Stimulated activated CD8-positive, alpha-beta memory T cell treated with anti-CD3 and anti-CD28 coated beads, Interleukin-12 subunit alpha, Interleukin-12 subunit beta, amount 100 ng/mL, for 24 hours (primary cell): ENCODE results near the gene PPP2CA.
"Not testable (repeated sequence)": the region's sequence is repeated elsewhere in the genome, so short reads cannot be mapped to it uniquely, and the experiment has no call there.

ENCODE experiments used
- DNase-seq: peaks from one replicate; pipeline ENCODE4 v3.0.0-alpha.2; 2020; ENCODE audit errors: extremely low read depth

The PPP2CA gene

DNA sequence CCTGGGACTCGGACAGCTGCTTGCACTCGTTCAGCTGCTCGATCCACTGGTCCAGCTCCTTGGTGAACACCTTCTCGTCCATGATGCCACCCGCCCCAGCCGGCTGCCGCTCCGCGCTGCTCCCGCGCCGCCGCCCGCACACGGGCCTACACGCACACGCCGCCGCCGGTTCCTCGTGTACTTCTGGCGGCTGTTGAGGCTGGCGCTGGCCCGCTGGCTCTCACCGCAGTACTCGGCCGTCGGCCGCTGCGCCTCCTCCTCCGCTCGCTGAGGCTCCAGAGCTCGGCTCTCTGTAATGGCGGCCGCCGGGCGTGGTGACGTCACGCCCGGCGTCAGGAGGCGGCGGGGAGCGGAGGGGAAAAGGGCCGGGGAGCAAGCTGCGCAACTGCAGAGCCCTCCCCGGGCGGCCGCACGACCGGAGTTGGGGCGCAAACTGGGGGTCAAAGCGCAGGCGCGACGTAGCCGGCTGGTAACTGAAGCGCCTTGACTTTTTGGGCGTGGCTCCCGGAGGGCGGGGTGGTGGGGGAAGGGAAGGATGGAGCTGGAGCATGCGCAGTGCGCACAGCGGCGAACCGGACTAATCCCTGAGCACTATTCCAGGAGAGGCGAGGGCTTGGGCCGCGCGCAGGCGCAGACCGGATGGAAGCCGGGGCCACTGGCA is at the start of gene PPP2CA:
PPP2CA (minus strand) TSS at position 294 of the 661 bp plus-strand sequence; CDS start at position 82, 212 bp downstream.
- DNase-seq, result peak; percentile 96

DNA sequence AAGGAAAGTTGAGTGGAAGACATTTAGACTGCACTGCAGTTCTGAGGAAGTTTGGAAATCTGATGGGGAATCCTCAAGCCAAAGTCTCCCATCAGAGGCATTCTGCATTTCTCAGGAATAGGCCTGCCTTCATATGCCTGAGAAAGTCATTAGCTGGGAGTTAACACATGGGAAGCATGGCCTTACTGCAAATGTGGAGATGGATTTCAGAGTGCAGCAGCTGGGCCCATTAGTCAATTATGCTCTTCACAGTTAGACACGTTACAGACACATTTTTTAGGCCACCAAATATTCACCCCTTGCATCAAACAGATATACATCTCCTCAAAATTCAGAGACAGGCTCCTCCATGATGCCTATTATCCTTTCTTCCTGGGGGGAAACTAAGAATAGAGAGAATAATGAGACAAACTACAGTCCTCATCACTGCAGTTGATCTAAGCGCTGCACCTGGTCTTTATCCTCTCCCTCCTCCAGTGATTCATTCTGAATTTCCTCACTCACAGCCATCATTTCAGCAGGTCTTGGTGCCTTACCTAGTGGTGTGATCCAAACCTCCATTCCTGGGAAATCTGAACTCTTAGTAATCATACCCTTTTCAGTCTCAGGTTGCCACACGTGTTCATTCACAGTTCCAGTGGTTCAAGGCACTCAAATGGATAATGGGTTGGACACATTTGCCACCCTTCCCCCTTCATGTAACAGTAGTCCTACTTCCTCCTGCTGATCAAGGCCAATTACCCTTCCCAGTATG is 47.9 kb upstream of the PPP2CA start:
- DNase-seq, result no peak

DNA sequence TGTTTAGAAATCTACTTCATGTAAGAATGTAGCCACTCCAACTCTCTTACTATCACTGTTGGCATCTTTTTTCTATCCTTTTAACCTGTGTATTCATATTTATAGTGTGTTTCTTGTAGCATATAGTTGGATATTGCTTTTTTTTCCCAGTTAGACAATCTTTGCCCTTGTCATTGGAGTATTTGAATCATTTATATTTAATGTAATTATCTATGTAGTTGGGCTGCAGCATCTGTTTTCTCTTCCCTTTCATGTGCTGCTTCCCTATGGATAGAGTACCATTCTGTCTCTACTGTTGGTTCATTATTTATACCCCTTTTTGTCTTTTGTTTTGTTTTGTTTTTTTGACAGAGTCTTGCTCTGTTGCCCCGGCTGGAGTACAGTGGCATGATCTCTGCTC is 45.2 kb upstream of the PPP2CA start:
- no peak for DNase-seq

DNA sequence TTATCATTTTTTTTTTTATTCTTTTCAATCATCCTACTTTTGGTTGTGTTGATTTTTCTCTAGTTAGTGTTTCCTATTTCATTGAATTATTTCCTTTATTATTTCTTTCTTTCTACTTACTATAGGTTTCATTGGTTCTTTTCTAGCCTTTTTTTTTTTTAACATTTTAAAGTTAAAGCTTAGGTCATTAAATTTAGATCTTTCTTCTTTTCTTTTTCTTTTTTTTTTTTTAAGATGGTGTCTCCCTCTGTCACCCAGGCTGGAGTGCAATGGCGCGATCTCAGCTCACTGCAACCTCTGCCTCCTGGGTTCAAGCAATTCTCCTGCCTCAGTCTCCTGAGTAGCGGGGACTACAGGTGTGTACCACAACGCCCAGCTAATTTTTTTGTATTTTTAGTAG is 43.0 kb upstream of the PPP2CA start:
- no peak for DNase-seq

DNA sequence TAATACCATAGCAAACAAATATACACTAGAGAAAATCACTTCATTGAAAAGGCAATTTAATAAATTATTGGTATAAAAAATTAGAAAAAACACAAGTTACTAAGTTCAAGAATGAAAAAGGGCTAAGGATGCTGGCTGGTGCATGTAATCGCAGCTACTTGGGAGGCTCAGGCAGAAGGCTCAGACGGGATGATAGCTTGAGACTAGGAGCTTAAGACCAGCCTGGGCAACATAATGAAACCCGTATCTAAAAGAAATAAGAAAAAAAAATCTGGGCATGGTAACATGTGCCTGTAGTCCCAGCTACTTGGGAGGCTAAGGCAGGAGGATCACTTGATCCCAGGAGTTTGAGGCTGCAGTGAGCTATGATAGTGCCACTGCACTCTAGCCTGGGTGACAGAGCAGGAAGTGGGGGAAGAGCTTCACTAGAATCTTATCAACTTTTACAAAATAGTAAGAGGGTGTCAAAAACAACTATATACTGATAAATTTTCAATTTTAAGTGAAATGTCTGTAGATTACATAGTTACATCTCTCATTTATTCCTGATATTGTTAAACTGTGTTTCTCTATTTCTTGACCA is 42.2 kb upstream of the PPP2CA start:
- no peak for DNase-seq

DNA sequence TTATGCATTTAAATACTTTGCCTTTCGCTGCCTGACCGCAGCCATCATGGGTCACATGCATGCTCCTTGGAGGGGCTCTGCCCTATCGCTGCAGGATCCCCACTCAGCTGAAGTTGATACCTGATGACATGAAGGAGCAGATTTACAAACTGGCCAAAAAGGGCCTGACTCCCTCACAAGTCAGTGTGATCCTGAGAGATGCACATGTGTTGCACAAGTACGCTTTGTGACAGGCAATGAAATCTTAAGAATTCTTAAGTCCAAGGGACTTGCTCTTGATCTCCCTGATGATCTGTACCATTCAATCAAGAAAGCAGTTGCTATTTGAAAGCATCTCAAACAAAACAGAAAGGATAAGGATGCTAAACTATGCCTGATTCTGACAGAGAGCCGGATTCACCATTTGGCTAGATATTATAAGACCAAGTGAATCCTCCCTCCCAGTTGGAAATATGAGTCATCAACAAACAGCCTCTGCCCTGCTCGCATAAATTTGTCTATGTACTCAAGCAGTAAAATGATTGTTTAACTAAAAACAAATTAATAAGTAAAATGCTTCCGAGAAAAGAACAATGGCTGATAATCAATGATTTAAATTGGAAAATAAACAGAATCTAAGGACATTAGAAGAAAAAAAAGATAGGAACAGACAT is 41.6 kb upstream of the PPP2CA start:
- no peak for DNase-seq

DNA sequence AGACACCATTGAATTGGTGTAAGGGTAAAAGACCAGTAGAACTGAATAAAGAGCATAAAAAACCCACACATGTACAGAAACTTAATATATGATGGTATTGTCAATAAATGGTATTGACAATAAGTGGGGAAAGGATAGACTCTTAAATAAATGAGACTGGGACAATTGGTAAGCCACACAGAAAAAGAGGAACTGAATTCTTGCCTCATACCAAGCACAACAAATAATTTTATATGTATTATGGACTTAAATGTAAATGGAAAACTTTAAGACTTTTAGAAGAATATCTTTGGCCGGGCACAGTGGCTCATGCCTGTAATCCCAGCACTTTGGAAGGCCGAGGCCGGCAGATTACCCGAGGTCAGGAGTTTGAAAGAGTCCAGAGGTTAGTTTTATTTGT is 37.9 kb upstream of the PPP2CA start:
- no peak for DNase-seq

DNA sequence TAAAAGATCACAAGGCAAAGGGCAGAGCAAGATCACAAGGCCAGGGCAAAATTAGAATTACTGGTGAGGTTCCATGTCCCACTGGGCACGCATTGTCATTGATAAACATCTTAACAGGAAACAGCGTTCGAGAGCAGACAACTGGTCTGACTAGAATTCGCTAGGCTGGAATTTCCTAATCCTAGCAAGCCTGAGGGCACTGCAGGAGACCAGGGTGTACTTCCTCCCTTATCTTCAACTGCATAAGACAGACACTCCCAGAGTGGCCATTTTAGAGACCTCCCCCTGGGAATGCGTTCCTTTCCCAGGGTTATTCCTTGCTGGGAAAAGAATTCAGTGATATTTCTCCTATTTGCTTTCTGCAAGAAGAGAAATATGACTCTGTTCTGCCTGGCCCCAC is 36.8 kb upstream of the PPP2CA start:
- not testable (repeated sequence) for DNase-seq

DNA sequence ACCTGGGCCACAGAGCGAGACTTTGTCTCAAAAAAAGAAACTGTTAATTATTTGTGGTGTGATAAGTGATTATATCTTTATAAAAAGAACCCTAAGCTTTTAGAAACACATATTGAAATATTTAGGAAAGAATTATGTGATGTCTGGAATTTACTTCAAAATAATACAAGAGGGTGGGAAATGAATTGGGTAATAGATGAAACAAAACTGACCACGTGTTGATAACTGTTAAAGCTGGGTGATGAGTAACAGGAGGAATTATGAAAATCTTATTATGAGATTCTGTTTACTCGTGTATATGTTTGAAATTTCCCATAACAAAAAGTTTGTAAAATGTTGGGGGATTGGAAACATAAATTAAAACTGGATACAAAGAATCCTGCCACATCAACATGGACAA is 33.0 kb upstream of the PPP2CA start:
- DNase-seq, result no peak

DNA sequence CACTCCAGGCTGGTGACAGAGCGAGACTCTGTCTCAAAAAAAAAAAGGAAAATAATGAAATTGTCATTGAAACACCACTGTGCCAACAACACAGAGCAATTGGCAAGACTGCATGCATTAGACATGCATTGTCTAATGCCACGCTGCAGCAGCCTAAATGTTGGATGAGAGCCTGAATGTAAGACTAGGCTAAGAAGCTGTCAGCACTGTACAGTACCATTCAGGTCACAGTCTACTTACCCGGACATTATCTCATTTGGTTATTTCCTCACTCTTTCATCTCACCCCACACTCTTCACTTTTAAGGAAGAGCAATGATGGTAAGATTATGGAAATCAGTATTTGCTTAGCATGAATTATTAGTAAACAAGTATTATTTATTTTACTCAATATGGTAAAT is 31.3 kb upstream of the PPP2CA start:
- DNase-seq, result no peak

DNA sequence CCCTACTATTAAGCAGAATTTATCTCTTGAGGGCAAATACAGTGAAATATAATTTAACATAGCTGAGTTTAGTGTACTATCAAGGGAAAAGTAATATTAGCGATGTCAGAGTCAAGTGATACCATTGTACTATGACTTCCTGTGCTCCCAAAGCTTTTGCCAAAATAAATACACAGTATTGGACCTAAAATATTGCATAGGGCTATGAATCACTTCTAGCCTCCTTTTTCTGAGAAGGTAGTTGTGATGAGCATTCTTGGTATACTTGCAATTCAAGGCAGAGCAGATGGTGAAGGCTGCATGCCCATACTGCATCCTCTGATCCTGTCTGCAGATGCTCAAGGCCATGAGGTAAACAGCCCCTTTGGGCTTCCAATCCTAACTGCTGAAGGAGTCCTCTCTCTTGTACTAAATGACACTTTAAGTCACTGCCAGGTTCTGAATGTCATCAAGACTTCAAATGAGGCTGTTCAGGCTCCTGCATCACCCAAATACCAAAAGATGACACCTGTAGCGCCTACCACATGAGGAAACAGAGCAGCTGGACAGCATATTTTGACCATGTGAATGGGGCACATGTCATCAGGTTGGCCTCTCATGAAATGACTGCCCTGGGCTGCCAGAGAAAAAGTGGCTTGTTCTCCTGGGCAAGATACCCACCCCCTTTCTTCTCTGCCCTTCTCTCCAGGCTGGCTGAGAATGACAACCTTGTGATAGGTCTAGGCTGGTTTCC is 29.7 kb upstream of the PPP2CA start:
- no peak for DNase-seq

DNA sequence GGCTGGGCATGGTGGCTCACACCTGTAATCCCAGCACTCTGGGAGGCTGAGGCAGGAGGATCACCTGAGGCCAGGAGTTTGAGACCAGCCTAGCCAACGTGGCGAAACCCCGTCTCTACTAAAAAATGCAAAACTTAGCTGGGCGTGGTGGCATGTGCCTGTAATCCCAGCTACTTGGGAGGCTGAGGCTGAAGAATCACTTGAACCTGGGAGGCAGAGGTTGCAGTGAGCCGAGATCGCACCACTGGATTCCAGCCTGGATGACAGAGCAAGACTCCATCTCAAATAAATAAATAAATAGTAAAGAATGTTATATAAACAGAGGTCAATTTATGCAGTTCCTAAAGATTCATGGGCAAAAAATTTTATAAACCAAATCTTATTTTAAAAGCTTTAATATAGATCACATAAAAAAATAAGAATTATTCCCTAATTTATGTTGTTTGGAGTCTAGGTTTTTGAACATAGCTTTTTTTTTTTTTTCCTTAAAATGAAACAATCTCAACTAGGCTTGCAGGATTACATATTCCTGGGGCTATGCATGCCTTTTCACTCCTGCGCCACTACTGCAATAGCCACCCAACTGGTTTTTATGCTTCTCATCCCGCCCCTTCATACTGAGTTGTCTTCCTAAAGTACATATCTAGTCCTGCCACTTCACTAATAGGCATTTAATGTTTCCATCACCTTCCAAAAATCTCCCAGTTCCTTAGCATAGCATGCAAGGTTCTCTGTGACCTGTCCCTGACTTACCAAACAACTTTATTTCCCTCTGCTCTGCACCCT is 27.7 kb upstream of the PPP2CA start:
- not testable (repeated sequence) for DNase-seq

DNA sequence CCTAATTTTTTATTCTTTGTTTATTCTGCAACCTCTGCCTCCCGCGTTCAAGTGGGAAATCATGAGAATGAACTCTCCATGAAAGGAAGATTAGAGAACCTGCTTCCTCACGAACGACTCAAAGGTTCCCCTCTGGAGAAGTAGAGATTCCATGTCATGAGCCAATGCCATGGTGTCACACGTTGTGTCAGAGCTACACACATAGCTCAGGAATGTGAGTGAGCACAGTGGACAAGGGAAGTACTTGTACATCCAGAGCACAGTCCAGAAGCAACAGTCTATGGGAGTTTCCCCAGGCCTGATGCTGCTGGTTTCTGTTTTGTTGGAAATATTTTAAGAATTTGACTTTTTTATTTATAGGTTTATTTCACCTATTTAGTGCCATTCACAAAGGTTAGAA is 26.8 kb upstream of the PPP2CA start:
- DNase-seq, result no peak

DNA sequence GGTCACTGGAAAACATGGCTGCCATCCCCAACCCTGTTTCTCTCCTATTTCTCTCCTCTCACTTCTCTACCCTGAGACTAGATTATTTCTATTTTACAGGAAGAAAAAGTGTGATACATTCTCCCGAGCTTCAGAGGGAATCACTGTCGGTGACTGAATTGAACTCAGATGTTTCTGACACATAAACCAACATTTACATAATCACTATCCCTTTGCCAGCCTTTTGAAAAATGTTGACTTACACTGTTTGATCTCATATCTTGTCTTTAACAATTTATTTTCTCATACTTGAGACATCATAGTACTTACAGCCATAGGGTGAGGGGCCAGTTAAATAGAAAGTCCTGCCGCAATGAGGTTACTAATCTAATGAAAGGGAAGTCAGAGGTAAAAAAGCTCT is 25.1 kb upstream of the PPP2CA start:
- no peak for DNase-seq

DNA sequence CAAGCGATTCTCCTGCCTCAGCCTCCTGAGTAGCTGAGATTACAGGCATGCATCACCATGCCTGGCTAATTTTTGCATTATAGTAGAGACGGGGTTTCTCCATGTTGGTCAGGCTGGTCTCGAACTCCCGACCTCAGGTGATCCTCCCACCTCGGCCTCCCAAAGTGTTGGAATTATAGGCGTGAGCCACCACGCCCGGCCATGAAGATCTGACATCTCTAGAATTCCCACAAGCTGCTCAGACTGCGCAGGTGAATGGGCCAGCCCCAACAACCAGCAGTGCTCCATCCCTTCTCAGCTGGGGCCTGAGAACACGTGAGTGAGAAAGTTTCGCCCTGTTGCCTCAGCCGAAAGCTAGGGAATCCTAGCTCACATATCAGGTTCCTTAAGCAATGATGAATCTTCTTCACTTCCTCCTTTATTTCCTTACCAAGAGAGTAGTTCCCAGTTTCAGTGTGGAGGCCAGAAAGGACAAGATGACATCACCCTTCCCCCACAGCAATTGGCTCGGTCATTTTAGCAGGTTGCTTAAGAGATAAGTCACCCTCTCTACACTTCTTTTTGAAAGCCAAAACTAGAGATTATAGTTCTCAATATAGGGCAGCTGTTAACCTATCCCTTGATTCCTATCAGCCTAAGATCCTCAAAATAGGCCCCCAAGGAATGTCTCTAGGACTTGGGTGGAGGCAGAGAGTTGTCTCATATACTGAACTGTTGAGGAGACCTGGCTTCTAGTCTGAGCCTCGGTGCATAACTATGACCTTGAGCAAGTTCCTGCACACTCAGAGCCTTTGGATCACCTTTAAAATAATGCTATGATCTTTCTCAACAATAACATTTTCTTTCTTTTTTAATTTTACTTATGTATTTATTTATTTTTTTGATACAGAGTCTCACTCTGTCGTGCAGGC is 23.9 kb upstream of the PPP2CA start:
- DNase-seq, result no peak

DNA sequence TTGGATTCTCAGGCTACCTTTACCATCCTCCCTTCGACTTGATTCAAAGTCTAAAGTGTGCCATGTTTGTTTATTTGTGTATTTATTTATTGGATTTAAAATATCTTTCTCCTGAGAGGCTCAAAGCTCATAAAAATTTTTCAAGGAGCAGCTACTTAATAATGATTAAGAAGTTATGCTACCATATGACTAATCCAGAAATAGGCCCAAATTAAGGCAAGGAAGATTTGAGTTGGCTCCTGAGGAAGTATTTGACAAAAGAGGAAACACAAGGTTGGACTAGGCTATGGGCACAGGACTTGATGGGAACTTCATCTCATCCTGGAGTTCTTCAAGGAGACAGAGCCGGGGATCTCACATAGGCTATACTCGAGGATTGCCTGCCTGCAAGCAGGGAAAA is 22.4 kb upstream of the PPP2CA start:
- DNase-seq, result no peak

DNA sequence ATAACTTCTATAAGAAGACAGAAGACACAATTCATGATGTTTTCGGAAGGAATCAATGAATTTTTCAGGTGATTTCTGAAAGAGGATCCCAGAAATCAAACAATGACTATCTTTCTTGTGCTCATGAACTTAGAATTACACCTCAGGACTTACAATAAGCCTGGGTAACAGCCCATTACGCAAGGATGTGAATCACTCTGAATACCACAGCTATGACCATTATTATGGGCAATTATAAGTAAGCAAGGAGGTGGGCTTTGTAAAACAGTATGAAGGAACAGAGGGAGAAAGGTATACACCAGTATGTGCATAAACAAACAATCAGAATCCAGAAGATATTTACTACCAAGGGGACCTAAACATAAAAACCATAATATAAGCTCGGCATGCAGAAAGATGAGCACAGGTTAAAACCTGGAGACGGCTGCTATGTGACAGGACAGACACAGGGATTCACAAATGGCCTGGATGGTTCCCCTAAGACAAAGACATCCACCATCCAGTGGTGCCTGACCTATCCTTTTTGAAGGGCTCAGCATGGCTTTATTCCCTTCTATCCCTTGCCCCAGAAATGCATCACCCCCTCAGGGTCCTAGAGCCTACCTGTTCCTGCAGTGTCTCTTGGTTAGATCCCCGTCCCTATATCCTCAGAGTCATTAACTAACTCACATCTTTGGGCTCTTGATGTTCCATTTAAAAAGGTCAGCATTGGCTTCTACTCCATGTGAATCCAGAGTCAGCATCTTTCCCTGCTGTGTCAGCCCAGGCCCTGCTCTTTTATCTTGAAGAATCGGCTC is 21.8 kb upstream of the PPP2CA start:
- no peak for DNase-seq

DNA sequence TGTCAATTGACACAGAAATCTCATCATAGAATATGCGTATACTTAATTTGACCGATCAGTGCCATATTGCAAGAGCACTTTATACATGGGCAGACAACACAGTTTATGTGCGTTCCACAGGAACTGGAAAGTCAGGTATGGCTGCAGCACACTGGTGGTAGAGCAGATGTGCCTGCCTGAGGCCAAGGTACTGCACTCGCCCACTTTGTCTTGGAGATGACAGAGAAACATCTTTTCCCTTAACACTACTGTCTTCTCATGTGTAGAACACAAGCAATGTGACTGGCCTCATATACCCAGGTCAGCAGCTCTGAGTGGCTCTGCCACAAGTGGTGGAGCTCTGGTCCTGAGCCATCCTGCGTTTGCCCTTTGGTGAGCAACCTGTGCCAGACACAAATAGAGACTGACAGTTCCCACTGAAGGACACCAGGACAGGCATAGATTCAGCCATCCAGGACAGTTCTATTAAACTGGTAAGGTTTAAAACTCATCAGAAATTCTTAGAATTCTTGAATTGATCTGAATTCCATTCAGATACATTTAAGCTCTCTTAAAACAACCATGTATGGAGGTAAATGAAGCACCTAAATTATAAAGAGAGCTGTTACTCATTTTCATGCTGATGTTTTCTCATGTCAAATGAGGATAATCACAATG is 21.0 kb upstream of the PPP2CA start:
- no peak for DNase-seq

DNA sequence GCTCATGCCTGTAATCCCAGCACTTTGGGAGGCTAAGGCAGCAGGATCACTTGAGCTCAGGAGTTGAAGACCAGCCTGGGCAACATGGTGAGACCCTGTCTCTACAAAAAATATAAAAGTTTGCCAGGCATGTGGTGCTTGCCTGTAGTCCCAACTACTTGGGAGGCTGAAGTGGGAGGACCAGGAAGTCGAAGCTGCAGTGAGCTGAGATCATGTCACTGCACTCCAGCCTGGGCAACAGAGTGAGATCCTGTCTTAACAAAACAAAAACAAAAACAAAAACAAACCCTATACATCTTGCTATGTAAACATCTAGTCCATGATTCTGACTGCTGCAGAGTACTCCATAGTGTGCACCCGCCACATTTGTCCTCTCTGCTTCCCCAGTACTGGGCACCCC is 19.8 kb upstream of the PPP2CA start:
- DNase-seq, result no peak
